NT2/D1 (cell line): ENCODE results near the gene ANKRD50.
A peak's percentile ranks its signal among the peaks of the same experiment; 100 is the strongest.

Experiments
- DNase-seq: peaks from one replicate; pipeline ENCODE4 v3.0.0-alpha.2; 2011; ENCODE audit warnings: low read depth, low spot score
- H3K27me3 ChIP-seq: 2 replicates; pipeline ENCODE4 v1.6.0; 2011; ENCODE audit warnings: mild to moderate bottlenecking; ENCODE audit not compliant: insufficient read length, insufficient read depth
- H3K36me3 ChIP-seq: 2 replicates; pipeline ENCODE4 v1.6.1; 2011; ENCODE audit warnings: mild to moderate bottlenecking, low read length, mixed read lengths; ENCODE audit not compliant: insufficient read depth, insufficient read length
- H3K4me1 ChIP-seq: 2 replicates; pipeline ENCODE4 v1.5.1; 2011; ENCODE audit not compliant: insufficient read depth, insufficient read length
- H3K4me3 ChIP-seq: 2 replicates; pipeline ENCODE4 v1.5.1; 2011; ENCODE audit warnings: low read depth; ENCODE audit not compliant: insufficient read length
- H3K9ac ChIP-seq: 2 replicates; pipeline ENCODE4 v1.6.0; 2011; ENCODE audit warnings: low read depth; ENCODE audit not compliant: insufficient read length
- H3K9me3 ChIP-seq: 2 replicates; pipeline ENCODE4 v1.5.1; 2011; ENCODE audit warnings: mild to moderate bottlenecking, low read length; ENCODE audit not compliant: insufficient read depth
- SUZ12 ChIP-seq: IDR thresholded peaks from 2 replicates; pipeline ENCODE4 v1.6.1; 2011; ENCODE audit not compliant: insufficient read length, insufficient read depth; ENCODE audit errors: extremely low read depth
- YY1 ChIP-seq: IDR thresholded peaks from 2 replicates; pipeline ENCODE4 v1.6.1; 2011; ENCODE audit not compliant: insufficient read length, insufficient read depth
- ZNF274 ChIP-seq: IDR thresholded peaks from 2 replicates; pipeline ENCODE4 v1.6.1; 2011; ENCODE audit warnings: mild to moderate bottlenecking, low read depth, low read length

ANKRD50 gene

GRCh38 chr4:124712372-124713184, at the start of gene ANKRD50:
Gene ANKRD50 (minus strand): TSS chr4:124712732. CDS start chr4:124710511, 2,221 bp downstream.
- no peaks in the 10 kb centered on the region for H3K9me3 ChIP-seq
- peak; percentile 78 for DNase-seq
- H3K4me3 ChIP-seq, result peak within 1 kb of the TSS; percentile 72
- no peaks in the 10 kb centered on the region for H3K4me1 ChIP-seq
- H3K36me3 ChIP-seq, result peaks cover 12% of the 10 kb centered on the region
- no peak for TF ChIP-seq YY1
- no peak for TF ChIP-seq ZNF274
- TF ChIP-seq SUZ12, result no peak
- H3K27me3 ChIP-seq, result no peaks in the 10 kb centered on the region
- peak within 1 kb of the TSS; percentile 93 for H3K9ac ChIP-seq

- Histone ChIP-seq H3K9ac (no peak overlapping the region), H3K36me3 (no peaks in the 10 kb centered on the region), H3K4me1 (no peaks in the 10 kb centered on the region), H3K27me3 (no peaks in the 10 kb centered on the region), H3K9me3 (no peaks in the 10 kb centered on the region), H3K4me3 (no peak overlapping the region)
- TF ChIP-seq SUZ12, result no peak
- TF ChIP-seq ZNF274, result no peak
- no peak for TF ChIP-seq YY1
- no peak for DNase-seq
These were observed 44.6 kb upstream of the ANKRD50 start for GRCh38 chr4:124757126-124757525.

GRCh38 chr4:124754681-124755080, 42.1 kb upstream of the ANKRD50 start:
- no peaks in the 10 kb centered on the region for H3K27me3 ChIP-seq
- no peaks in the 10 kb centered on the region for H3K36me3 ChIP-seq
- DNase-seq, result no peak
- no peak overlapping the region for H3K4me3 ChIP-seq
- H3K9ac ChIP-seq, result no peak overlapping the region
- TF ChIP-seq ZNF274, result no peak
- TF ChIP-seq SUZ12, result no peak
- TF ChIP-seq YY1, result no peak
- no peaks in the 10 kb centered on the region for H3K9me3 ChIP-seq
- H3K4me1 ChIP-seq, result no peaks in the 10 kb centered on the region

- no peak overlapping the region for H3K4me3 ChIP-seq
- no peaks in the 10 kb centered on the region for H3K4me1 ChIP-seq
- H3K27me3 ChIP-seq, result no peaks in the 10 kb centered on the region
- no peaks in the 10 kb centered on the region for H3K36me3 ChIP-seq
- no peaks in the 10 kb centered on the region for H3K9me3 ChIP-seq
- DNase-seq, result no peak
- no peak overlapping the region for H3K9ac ChIP-seq
- TF ChIP-seq ZNF274 (no peak), YY1 (no peak), SUZ12 (no peak)
These were observed 41.5 kb upstream of the ANKRD50 start for GRCh38 chr4:124753941-124754581.

- H3K36me3 ChIP-seq, result no peaks in the 10 kb centered on the region
- no peaks in the 10 kb centered on the region for H3K9me3 ChIP-seq
- TF ChIP-seq ZNF274, result no peak
- TF ChIP-seq YY1, result no peak
- TF ChIP-seq SUZ12, result no peak
- H3K4me3 ChIP-seq, result no peak overlapping the region
- DNase-seq, result no peak
- no peaks in the 10 kb centered on the region for H3K27me3 ChIP-seq
- no peaks in the 10 kb centered on the region for H3K4me1 ChIP-seq
- H3K9ac ChIP-seq, result no peak overlapping the region
These were observed 36.9 kb upstream of the ANKRD50 start for GRCh38 chr4:124749421-124749820.

GRCh38 chr4:124748965-124749364, 36.4 kb upstream of the ANKRD50 start:
- Histone ChIP-seq H3K36me3 (no peaks in the 10 kb centered on the region), H3K4me1 (no peaks in the 10 kb centered on the region), H3K9me3 (no peaks in the 10 kb centered on the region), H3K4me3 (no peak overlapping the region), H3K27me3 (no peaks in the 10 kb centered on the region), H3K9ac (no peak overlapping the region)
- TF ChIP-seq SUZ12 (no peak), YY1 (no peak), ZNF274 (no peak)
- DNase-seq, result no peak

GRCh38 chr4:124745985-124746801, 33.7 kb upstream of the ANKRD50 start:
- H3K9ac ChIP-seq, result no peak overlapping the region
- H3K4me3 ChIP-seq, result no peak overlapping the region
- no peak for DNase-seq
- no peak for TF ChIP-seq SUZ12
- TF ChIP-seq ZNF274, result no peak
- TF ChIP-seq YY1, result no peak
- no peaks in the 10 kb centered on the region for H3K4me1 ChIP-seq
- H3K27me3 ChIP-seq, result no peaks in the 10 kb centered on the region
- no peaks in the 10 kb centered on the region for H3K36me3 ChIP-seq
- H3K9me3 ChIP-seq, result no peaks in the 10 kb centered on the region
